Ishikawa (cell line): Measurements from ENCODE around the gene LPAR2.

ENCODE experiments used
- CEBPB ChIP-seq: IDR thresholded peaks from 2 replicates; pipeline ENCODE4 v1.6.1; 2012
- CREB1 ChIP-seq: IDR thresholded peaks from 2 replicates; pipeline ENCODE4 v1.6.1; 2012; ENCODE audit warnings: low read depth
- EGR1 ChIP-seq: IDR thresholded peaks from 2 replicates; pipeline ENCODE4 v1.6.1; 2012
- EP300 ChIP-seq: IDR thresholded peaks from 2 replicates; pipeline ENCODE4 v1.6.1; 2012; ENCODE audit warnings: borderline replicate concordance
- FOXM1 ChIP-seq: IDR thresholded peaks from 2 replicates; pipeline ENCODE4 v1.6.1; 2012; ENCODE audit warnings: low read depth, borderline replicate concordance
- MAX ChIP-seq: IDR thresholded peaks from 2 replicates; pipeline ENCODE4 v1.6.1; 2012
- NFIC ChIP-seq: IDR thresholded peaks from 2 replicates; pipeline ENCODE4 v1.6.1; 2012
- RAD21 ChIP-seq: IDR thresholded peaks from 2 replicates; pipeline ENCODE4 v1.6.1; 2012; ENCODE audit warnings: low read depth
- REST ChIP-seq: IDR thresholded peaks from 2 replicates; pipeline ENCODE4 v1.6.1; 2012; ENCODE audit warnings: low read depth, mild to moderate bottlenecking
- TAF1 ChIP-seq: IDR thresholded peaks from 2 replicates; pipeline ENCODE4 v1.6.1; 2012; ENCODE audit warnings: low read depth, mild to moderate bottlenecking
- TCF12 ChIP-seq: IDR thresholded peaks from 2 replicates; pipeline ENCODE4 v1.6.1; 2012; ENCODE audit warnings: low read depth
- TEAD4 ChIP-seq: IDR thresholded peaks from 2 replicates; pipeline ENCODE4 v1.6.1; 2012
- USF1 ChIP-seq: IDR thresholded peaks from 2 replicates; pipeline ENCODE4 v1.6.1; 2012
- YY1 ChIP-seq: IDR thresholded peaks from 2 replicates; pipeline ENCODE4 v1.6.1; 2012; ENCODE audit warnings: low read depth
- ZBTB7A ChIP-seq: IDR thresholded peaks from 2 replicates; pipeline ENCODE4 v1.6.1; 2012; ENCODE audit warnings: low read depth

Gene LPAR2

GRCh38 chr19:19642506-19643157 is 14.6 kb upstream of the LPAR2 start:
- no peak for TF ChIP-seq FOXM1
- no peak for TF ChIP-seq RAD21
- TF ChIP-seq MAX, result no peak
- no peak for TF ChIP-seq TEAD4
- no peak for TF ChIP-seq NFIC
- no peak for TF ChIP-seq EP300
- no peak for TF ChIP-seq YY1
- no peak for TF ChIP-seq ZBTB7A
- no peak for TF ChIP-seq EGR1
- no peak for TF ChIP-seq CREB1
- no peak for TF ChIP-seq USF1
- TF ChIP-seq CEBPB, result no peak
- no peak for TF ChIP-seq TAF1
- TF ChIP-seq REST, result no peak
- no peak for TF ChIP-seq TCF12

GRCh38 chr19:19637523-19638251 is 9.7 kb upstream of the LPAR2 start:
- no peak for TF ChIP-seq REST

GRCh38 chr19:19637186-19637522 is 9.1 kb upstream of the LPAR2 start:
- TF ChIP-seq TAF1 (no peak), EP300 (no peak)

- no peak for TF ChIP-seq USF1
- TF ChIP-seq CREB1, result no peak
- no peak for TF ChIP-seq RAD21
- no peak for TF ChIP-seq TEAD4
- TF ChIP-seq REST, result no peak
- TF ChIP-seq MAX, result no peak
- TF ChIP-seq NFIC, result no peak
- no peak for TF ChIP-seq EP300
- TF ChIP-seq TCF12, result no peak
- no peak for TF ChIP-seq YY1
- no peak for TF ChIP-seq FOXM1
- TF ChIP-seq EGR1, result no peak
- TF ChIP-seq CEBPB, result no peak
Measured at GRCh38 chr19:19636573-19637185, 8.7 kb upstream of the LPAR2 start.

GRCh38 chr19:19635313-19635702 is 7.3 kb upstream of the LPAR2 start:
- TF ChIP-seq CREB1 (no peak), TEAD4 (no peak), REST (no peak), MAX (no peak), ZBTB7A (no peak), NFIC (no peak)
